ENCODE data around the gene VAMP5. TPM values are rescaled to one million over a fixed set of nuclear protein-coding genes. Genes with fewer than 3 reads are reported as not detected.
A peak's percentile ranks its signal among the peaks of the same experiment; 100 is the strongest.
"Not testable (repeated sequence)": the region's sequence is repeated elsewhere in the genome, so short reads cannot be mapped to it uniquely, and the experiment has no call there.

The VAMP5 gene
- total RNA-seq, 1 donor from 2014 or later: 135 TPM

DNA sequence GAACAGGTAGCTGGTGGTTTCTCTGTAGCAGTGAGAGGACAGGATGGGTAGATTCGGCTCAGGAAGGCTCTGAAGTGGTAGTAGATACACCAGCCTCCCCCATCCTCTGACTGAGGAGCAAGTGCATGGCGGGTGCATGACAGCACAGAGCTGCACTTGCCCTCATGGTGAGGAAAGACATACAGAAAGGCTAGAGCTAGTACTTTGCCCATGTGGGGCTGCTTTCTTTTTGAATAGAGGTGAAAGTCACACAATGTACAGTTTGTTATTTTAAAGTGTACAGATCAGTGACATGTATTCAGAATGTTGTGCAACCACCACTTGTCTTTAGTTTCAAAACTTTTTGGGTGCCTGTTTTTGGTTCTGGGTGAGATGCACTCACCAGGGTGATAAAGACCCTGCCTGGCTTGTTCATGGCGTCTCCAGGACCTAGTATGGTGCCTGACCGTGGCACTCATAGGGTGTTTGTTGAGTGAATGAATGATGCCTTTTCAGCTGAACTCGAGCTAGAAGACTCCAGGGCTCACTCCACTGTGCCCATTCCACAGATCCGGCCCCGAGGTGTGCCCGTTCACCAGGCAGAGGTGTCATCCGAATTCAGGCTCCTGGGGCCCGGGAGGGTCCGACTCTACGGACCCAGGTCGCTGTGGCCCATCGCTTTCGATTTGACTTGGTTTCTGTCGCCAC, 421 bp upstream of the VAMP5 start:
- no peak for DNase-seq (ENCODE audit: low read depth in 2 of 2)

DNA sequence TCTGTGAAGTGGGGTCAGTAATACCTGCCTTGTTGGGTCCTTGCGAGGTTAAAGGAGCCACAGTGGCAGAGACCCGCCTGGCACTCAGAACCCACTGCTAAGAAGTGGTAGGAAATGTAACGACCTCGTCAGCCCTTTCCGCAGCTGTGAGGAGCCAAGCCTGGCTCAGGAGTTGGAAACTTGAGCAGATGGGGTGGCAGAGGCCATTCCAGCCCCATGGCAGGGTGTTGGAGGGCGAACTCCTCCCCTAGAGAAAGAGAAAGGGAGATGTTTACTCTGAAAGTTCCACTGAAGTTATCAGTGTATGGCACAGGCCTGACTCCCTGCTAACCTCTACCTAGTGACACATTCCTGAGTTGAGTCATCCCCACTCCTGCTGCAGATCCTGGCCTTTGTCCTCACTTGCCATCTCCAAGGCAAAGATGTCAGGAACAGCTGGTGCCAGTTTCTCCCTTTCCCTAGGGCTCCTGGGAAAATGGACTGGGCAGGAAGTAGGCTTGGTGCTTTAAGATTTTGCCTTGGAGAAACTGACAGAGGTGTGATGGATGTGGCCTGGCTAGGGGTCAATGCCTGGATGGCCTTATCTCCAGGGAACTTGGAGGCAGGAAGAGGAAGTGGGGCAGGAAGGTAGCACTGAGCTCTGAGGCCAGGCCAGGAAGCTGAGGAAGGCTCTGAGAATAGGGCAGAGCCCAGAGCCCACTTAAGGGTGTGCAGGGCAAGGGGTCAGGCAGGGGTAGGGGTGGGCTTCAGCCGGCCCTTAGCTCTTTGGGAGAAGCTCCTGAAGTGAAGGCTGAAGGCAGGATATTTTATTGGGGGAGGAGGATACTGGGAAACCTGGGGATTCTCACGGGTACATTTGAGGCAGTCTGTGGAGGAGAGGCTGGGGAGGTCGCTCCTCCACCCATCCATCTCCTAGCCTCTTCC, 888 bp downstream of the VAMP5 start:
- peak; percentile 73 to 81 for DNase-seq (ENCODE audit: low read depth in 2 of 2)

DNA sequence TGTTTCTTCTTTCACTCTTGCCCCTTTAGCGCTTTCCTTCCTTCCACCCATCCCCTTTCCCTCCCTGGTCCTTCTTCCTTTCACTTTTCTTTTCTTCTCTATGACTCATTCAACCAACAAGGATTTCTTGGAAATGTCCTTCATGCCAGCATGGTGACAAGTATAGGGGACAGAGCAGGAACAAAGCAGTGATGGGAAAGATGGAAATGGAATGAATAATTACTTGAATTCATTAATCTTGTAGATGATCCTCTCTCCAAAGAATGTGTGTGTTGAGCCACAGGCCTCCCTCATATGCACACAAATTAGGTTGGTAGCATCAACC, 1.5 kb downstream of the VAMP5 start:
- peak in 1 of 2 donors; percentile 46 for DNase-seq (ENCODE audit: low read depth in 2 of 2)

DNA sequence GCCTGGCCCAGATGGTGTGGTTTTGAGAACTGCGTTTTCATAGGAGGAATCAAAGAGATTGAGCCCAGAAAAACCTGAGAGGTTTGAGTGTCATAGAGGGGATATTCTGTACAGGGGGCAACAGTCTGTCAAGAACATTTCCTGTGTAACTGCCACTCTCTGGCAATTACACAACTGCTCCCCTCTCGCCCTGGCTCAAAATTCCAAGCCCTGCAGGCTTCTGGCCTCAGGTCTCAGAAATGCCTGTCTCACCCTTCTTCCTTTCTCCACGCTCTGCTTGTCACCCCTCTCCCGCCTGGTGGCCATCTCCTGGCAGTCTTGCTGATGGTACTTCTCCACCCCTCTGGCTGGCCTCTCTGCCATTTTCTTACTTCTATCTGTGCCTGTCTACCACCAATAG, 4.0 kb downstream of the VAMP5 start:
- no peak for DNase-seq (ENCODE audit: low read depth in 2 of 2)

DNA sequence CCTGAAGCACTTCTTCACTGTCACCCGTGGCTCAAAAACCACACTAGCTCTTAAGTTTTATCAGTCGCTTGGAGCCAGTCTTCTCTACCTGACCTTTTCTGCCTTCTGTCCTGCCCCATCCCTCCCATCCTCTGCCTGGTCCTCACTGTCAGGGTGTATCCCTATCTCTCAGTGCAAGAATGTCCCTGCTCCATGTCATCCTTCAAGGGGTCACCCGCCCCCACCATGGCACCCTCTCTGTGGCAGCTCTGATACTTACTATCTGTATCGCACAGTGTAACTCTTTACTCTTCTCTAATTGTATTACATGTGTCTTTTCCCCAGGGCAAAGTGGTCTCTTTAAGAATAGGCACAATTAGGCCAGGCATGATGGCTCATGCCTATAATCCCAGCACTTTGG, 4.4 kb downstream of the VAMP5 start:
- DNase-seq (ENCODE audit: low read depth in 2 of 2): no peak

DNA sequence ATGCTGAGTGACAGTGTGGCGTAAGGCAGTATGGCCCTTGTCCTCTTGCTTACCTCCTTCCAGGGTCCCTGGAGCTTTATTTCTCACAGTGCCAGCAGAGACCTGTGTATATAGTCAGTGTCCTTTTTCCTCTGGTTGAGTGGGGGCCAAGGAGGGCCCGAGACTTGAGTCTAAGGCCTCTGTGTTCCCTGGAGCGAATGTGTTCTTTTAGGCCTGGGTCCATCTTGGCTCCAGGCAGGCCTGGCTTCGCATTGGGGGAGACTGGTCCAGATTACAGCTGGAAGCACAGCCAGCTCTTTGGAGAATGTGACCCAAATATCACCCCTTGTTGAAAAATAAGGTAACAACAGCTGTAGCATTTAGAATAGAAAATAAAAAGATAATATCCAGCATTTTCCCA, 5.0 kb downstream of the VAMP5 start:
- DNase-seq (ENCODE audit: low read depth in 2 of 2): no peak

DNA sequence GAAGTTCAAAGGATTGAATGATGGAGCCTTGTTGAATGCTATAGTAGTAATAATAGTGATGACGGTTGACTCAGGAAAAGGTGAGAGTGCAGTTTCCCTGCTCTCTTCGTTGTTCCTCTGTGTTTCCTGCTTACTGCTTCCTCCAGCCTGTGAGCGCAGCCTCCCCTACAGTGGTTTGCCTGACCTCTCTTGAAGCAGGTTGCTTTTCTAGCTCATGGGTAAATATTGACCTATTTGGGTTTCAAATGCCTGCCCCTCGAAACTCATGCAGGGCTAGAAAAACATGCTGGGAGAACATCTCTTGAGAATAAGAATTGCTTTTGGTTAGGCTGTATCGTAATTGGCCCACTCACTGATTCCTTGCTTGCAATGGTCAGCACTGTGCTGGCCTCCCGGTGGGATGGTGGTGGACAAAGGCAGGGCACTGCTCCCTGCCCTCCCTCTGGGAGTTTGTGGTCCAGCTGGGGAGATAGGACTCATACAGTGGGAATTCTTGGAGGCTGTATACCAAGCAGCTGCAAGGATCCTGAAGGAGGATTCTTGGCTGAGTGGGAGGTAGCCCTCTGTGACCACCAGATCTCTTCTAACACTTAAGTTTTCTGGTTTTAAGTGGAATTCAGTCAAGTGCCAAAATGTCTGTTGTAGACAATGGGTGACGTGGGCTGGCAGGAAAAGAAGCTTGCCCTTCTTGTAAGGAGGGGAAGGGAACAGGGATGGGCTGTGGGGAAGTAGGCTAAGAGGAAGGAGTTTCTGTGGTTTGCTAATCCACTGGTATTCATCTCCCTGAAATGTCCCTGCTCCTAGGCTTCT, 6.0 kb downstream of the VAMP5 start:
- DNase-seq (ENCODE audit: low read depth in 2 of 2): peak; percentile 88 to 90

DNA sequence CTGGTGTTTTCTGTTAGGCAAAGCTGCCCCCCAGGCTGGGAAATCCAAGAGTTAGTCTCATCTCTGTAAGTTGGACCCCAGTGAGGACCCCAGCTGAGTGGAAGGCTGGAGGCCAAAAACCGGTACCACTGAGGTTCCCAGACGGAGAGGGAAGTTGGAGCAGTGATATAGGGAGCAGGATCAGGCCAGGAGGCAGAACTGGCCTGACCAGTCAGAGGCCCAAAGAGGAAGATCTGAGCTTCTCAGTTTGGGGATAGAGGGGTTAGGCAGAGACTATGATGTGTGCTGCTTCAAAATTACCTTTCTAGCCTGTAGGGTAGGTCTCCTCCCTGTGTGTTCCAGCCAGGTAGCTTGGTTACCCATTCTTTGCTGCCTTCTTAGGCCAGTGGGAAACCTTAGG, 6.7 kb downstream of the VAMP5 start:
- DNase-seq (ENCODE audit: low read depth in 2 of 2): no peak

DNA sequence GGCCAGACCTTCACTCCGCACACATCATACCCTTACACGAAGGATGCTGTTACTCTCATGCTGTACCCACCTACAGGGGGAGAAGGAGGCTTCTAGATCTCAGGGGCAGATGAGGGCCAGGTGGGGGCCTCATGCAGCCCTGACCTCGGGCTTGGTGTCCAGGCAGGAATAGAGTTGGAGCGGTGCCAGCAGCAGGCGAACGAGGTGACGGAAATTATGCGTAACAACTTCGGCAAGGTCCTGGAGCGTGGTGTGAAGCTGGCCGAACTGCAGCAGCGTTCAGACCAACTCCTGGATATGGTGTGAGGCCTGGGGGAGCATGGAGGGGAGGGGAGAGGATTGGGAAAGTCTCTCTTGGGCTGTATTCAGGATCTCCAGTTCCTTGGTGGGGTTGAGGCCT, 7.3 kb downstream of the VAMP5 start:
- peak; percentile 41 to 73 for DNase-seq (ENCODE audit: low read depth in 2 of 2)

DNA sequence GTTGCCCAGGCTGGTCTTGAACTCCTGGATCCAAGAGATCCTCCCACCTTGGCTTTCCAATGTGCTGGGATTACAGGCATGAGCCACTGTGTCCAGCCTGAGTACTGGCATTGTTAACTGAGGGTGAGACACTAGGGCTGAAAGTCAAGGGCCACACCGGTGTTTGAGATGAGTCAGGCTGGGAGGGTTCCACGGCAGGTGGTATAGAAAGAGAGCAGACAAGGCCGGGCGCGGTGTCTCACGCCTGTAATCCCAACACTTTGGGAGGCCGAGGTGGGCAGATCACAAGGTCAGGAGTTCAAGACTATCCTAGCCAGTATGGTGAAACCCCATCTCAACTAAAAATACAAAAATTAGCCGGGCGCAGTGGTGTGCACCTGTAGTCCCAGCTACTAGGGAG, 8.1 kb downstream of the VAMP5 start:
- DNase-seq (ENCODE audit: low read depth in 2 of 2): not testable (repeated sequence)

DNA sequence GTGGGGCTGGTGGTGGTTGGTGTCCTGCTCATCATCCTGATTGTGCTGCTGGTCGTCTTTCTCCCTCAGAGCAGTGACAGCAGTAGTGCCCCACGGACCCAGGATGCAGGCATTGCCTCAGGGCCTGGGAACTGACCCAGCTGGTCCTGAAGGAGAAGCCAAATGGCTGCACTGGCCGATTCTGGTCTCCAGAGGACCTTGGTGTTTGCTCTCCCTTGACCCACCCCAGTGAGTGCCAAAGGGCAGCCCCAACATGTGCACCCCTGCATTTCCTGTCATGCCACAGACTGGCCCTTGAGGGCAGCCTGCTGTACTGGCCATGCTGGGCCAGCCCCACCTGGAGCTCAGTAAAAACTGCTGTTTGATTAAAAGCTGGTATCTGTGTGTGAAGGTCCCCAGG, 8.8 kb downstream of the VAMP5 start:
- no peak for DNase-seq (ENCODE audit: low read depth in 2 of 2)

DNA sequence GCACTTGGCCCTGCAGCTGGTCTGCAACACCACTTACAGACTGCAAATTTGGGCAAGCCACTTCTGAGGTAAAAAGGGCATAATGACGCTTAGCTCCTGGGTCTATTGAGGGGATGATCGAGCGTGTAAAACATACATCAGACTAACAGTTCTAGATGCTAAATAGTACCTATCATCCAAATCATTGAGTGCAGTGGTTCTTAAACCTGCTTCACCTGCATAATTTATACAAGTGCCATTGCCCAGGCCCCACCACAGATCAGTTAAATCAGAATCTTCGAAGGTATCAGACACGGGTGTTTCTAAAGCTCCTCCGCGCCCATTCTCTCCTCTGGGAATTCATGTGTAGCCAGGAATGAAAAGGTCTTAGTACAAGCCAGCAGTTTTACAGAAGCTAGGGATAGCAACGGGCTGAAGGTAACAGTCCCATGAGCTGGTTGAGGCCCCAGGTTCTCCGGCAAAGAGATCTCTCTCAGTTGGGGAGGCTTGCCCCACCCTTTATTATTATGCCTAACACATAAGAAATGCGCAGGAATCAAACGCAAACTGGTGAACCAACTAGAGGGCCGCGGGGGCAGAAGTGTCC, 10.6 kb downstream of the VAMP5 start:
- no peak for DNase-seq (ENCODE audit: low read depth in 2 of 2)

DNA sequence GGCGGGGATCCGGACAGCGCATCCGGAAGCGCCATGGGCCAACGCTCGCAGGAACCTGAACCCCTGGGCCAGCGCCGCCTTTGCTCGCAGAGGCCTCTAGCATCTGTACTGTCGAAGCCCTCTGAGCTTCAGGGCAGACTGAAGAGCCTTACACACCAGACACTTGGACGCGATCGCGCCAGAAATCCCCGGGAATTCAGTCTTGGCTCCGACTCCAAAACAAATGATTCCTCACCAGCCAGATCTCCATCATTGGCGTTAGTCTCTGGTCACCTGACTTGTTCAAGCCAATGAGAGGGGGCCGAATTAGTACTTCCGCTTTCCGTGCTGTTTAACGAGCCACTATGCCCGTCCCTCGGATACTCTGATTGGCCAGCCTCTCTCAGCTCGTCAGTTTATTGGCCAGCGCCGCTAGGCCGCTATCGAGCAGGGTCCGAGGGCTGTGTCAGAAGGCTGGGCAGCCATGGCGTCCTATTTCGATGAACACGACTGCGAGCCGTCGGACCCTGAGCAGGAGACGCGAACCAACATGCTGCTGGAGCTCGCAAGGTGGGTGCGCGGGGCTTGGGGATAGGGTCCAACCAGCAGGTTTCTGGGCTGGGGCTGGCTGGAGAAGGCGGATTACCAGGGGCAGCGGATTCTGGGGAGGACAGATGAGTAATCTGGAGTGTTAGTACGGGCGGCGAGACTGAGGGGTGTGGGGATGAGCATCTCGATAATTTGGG, 11.2 kb downstream of the VAMP5 start, which contains the start of gene RNF181:
Gene RNF181, plus strand, starts transcription at position 445 of the 725 bp plus-strand sequence. Its CDS starts 19 bp downstream, at position 464.
- peak; percentile 99 for DNase-seq (ENCODE audit: low read depth in 2 of 2)

DNA sequence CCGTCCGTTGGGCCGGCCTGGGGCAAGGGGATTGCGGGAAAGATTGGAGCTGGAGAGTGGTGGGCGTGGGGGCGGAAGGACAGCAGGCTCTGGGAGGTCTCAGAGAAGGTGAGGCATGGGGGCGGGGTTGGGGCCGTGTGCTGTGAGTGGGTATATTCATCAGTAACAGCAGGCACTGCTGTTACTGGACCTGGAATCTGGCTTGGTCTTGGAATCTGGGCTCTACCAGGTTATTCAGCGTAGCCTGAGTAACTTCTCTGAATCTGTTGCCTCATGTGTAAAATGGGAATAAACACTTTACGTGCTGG, 11.7 kb downstream of the VAMP5 start:
- peak in 1 of 2 donors; percentile 49 for DNase-seq (ENCODE audit: low read depth in 2 of 2)

DNA sequence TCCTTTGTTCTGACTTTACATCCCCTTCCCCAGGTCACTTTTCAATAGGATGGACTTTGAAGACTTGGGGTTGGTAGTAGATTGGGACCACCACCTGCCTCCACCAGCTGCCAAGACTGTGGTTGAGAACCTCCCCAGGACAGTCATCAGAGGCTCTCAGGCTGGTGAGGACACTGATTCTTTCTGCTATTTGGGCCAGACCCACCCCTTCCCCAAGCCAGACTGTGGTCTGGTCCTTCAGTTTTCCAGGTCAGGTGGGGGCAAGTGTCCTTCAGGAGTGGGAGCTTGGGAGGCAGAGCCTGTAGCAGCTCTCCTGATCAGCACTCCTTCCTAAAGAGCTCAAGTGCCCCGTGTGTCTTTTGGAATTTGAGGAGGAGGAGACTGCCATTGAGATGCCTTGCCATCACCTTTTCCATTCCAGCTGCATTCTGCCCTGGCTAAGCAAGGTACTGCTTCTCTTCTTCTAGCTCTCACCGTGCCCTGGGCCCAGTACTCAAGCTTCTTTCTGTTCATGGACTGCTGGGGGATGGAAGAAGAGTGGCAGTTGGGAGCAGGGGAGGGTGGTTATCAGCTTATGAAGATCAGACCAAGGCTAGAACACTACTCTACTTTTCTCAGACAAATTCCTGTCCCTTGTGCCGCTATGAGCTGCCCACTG, 12.4 kb downstream of the VAMP5 start:
- no peak for DNase-seq (ENCODE audit: low read depth in 2 of 2)

DNA sequence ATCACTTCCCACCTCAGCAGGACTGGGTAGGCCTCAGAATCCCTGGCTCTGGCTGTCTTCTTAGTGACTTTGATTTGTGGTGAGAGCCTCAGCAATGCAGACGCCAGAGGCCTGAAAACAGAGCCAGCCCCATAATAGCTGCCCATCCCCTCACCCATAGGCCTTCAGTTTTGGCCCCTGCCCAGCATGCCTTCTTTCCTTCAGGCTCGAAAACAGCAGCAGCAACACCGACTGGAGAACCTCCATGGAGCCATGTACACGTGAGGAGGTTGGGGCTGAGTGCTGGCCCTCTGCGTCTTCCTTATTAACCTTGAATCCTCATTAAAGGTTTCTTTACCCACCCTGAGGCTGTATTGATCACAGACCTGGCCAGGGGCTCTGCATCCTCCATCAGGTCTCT, 13.0 kb downstream of the VAMP5 start:
- no peak for DNase-seq (ENCODE audit: low read depth in 2 of 2)

DNA sequence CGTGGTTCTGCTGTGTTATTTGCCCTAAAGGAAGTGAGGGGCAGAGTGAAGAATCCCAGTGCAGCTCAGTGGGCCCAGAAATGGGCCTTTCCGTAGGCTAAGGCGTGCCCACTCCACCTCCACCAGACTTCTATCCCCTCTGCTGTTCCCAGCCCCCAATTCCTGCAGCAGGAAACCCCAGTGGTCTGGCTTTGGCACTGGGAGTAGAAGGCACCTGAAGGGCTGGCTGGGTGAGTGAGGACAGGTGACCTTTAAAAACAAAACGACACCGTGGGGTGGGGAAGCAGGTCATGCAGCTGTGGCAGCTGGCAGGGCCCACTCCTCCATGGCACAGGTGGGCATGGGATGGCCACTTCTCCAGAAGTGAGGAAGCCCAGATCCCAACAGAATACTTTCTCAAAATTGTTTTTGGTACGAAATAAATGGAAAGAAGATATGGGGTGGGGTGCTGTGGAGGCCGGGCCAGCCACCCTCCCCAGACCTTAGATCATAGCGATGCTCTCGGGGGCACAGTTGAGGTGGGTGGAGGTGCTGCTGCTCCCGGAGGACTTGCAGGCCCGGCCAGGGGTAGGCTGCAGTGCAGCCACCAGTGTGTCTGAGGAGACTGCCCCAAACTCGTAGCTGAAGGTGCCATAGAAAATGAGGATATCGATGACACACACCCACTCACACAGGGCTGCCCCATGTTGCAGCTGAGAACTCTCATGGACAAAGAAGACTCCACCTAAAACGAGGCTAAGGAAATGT, 14.5 kb downstream of the VAMP5 start:
- no peak for DNase-seq (ENCODE audit: low read depth in 2 of 2)

DNA sequence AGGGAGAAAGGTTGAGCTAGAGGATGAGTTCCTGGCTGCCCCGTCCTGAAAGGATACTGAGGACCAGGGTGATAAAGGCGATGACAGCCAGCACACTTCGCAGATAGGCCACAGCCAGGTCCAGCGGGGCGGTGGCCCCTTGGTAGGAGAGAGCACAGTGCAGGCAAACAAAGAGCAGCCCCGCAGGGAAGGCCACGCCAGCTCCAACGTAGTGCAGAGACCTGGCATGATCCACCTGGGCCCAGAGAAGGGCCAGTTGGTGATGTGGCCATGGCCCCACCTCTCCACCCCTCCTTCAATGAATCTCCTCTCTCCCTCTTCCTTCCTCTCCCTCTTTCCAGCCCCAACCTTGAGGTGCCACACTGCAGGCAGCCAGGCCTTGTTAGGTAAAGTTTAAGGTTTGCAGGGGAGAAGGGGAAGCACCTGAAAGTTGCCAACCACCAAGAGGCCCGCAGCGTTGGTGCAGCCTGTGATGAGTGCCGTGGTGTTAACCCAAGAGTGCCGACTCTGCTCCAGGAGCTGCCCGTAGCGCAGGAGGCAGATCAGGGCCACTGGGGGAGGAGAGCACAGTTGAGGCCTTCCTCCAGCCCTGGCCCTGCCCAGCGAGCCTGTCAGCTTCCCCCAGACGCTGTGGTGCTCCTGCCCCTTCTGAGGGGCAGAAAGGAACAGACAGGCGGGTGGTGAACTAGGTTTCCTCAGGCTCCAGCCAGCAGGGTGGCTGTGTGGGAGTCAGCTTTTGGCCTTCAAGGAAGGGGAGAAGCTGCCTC, 15.4 kb downstream of the VAMP5 start:
- no peak for DNase-seq (ENCODE audit: low read depth in 2 of 2)

DNA sequence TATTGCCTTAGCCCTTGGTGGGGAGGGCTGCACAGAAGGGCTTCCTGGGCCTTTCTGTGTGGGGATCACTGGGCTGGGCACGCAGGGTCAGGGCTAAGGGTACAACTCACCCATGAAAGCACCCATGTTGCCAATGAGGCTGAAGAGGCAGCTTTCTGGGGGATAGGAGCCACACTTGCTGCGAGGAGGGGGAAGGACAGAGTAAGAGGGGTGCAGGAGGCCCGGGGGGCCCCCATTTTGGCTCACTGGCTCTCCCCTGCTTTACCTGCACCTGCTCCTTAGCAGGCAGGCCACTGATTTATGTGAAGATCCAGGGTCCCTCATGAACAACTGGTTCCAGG, 16.0 kb downstream of the VAMP5 start:
- DNase-seq (ENCODE audit: low read depth in 2 of 2): no peak
